Mucosa of descending colon (tissue), 3 donors: ENCODE results near the gene MAPT. TPM values are rescaled to one million over a fixed set of nuclear protein-coding genes. Genes with fewer than 3 reads are reported as not detected.
"Not testable (repeated sequence)": the region's sequence is repeated elsewhere in the genome, so short reads cannot be mapped to it uniquely, and the experiment has no call there.

Experiments used
- ATAC-seq: fragments of 200-7000 bp; cut with Tn5 transposase; one replicate; pipeline ENCODE4 v1.9.1; 2020; ENCODE audit warnings: mild to moderate bottlenecking, moderate library complexity
- DNase-seq, 3 donors: peaks; one replicate each; pipeline ENCODE4 v3.0.0-alpha.2; 2020
- H3K36me3 ChIP-seq: fragments of 200-600 bp; one replicate; pipeline ENCODE4 v1.8.0; 2021; ENCODE audit warnings: low read depth, mild to moderate bottlenecking
- H3K4me1 ChIP-seq: fragments of 200-600 bp; one replicate; pipeline ENCODE4 v1.8.0; 2021; ENCODE audit warnings: low read depth, mild to moderate bottlenecking
- H3K4me3 ChIP-seq: fragments of 200-600 bp; one replicate; pipeline ENCODE4 v1.8.0; 2021; ENCODE audit warnings: mild to moderate bottlenecking
- H3K9me3 ChIP-seq: fragments of 200-600 bp; one replicate; pipeline ENCODE4 v1.8.0; 2021; ENCODE audit warnings: mild to moderate bottlenecking
- intact Hi-C, 2 donors: fragments of 100-400 bp; cut with DNase I in 1 of 2; cut with micrococcal nuclease in 1 of 2; formaldehyde crosslinking; loops; one replicate each; pipeline versions ENCODE4 v1.11.0 to v1.11.1; 2022; cut with DNase I, micrococcal nuclease
- total RNA-seq, 3 donors: library from RNA; stranded (reverse); fragmentation: NEBNext Ultra II Directional in 2 of 3; extraction: Animal tissue kit (Norgen Biotek cat#: 25700) in 2 of 3; gene quantifications; one replicate each; pipeline versions ENCODE4 v1.2.1 to v1.2.4, GENCODE V29; 2021 to 2023
- TF ChIP-seq, protein P1 (sequence below): fragments of 200-600 bp; IDR thresholded peaks from one replicate; pipeline ENCODE4 v1.8.0; 2022; ENCODE audit warnings: antibody characterized with exemption, mild to moderate bottlenecking
- donor health status: DM: no; HTN: no; CAD: no; lungs with moderate emphysema.
- donor health status: DM: no; HTN: no; CAD: no.
- donor health status: DM: no; HTN: yes; CAD: no.

The MAPT gene
- total RNA-seq, 3 donors from 2014 or later = 0.72 to 61.5 (median 1.4) TPM

DNA sequence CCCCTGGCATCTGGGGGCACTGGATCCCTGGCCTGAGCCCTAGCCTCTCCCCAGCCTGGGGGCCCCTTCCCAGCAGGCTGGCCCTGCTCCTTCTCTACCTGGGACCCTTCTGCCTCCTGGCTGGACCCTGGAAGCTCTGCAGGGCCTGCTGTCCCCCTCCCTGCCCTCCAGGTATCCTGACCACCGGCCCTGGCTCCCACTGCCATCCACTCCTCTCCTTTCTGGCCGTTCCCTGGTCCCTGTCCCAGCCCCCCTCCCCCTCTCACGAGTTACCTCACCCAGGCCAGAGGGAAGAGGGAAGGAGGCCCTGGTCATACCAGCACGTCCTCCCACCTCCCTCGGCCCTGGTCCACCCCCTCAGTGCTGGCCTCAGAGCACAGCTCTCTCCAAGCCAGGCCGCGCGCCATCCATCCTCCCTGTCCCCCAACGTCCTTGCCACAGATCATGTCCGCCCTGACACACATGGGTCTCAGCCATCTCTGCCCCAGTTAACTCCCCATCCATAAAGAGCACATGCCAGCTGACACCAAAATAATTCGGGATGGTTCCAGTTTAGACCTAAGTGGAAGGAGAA lies 118.2 kb downstream of the MAPT start:
- Histone ChIP-seq H3K36me3 (no peaks in the 10 kb centered on the region), H3K9me3 (no peaks in the 10 kb centered on the region), H3K4me3 (no peak overlapping the region), H3K4me1 (no peaks in the 10 kb centered on the region)
- intact Hi-C loops = no loop called here
- DNase-seq (peak in 1 of 3 donors; percentile 33), ATAC-seq (no peak)
- TF ChIP-seq, protein P1, sequence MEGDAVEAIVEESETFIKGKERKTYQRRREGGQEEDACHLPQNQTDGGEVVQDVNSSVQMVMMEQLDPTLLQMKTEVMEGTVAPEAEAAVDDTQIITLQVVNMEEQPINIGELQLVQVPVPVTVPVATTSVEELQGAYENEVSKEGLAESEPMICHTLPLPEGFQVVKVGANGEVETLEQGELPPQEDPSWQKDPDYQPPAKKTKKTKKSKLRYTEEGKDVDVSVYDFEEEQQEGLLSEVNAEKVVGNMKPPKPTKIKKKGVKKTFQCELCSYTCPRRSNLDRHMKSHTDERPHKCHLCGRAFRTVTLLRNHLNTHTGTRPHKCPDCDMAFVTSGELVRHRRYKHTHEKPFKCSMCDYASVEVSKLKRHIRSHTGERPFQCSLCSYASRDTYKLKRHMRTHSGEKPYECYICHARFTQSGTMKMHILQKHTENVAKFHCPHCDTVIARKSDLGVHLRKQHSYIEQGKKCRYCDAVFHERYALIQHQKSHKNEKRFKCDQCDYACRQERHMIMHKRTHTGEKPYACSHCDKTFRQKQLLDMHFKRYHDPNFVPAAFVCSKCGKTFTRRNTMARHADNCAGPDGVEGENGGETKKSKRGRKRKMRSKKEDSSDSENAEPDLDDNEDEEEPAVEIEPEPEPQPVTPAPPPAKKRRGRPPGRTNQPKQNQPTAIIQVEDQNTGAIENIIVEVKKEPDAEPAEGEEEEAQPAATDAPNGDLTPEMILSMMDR = no peak

- intact Hi-C loops = no loop called here
- Histone ChIP-seq H3K4me3 (no peak overlapping the region), H3K4me1 (no peaks in the 10 kb centered on the region), H3K9me3 (no peaks in the 10 kb centered on the region), H3K36me3 (no peaks in the 10 kb centered on the region)
- TF ChIP-seq, protein P1 = no peak
- ATAC-seq = no peak
- DNase-seq = peak in 1 of 3 donors; percentile 33
These were observed 118.8 kb downstream of the MAPT start for GRCh38 chr17:46013127-46013501.

- intact Hi-C loops = no loop called here
- H3K4me1 ChIP-seq = no peaks in the 10 kb centered on the region
- peak in 1 of 3 donors; percentile 12 for DNase-seq
- H3K9me3 ChIP-seq = no peaks in the 10 kb centered on the region
- no peak overlapping the region for H3K4me3 ChIP-seq
- no peak for ATAC-seq
- TF ChIP-seq, protein P1 = no peak
- H3K36me3 ChIP-seq = no peaks in the 10 kb centered on the region
These were observed 119.3 kb downstream of the MAPT start for GRCh38 chr17:46013502-46014165.

GRCh38 chr17:46019408-46019925 lies 125.1 kb downstream of the MAPT start:
- H3K4me1 ChIP-seq, H3K36me3 ChIP-seq, H3K9me3 ChIP-seq, H3K4me3 ChIP-seq, ATAC-seq, intact Hi-C loops: not testable (repeated sequence)
- peak in 1 of 3 donors; percentile 6 for DNase-seq

DNA sequence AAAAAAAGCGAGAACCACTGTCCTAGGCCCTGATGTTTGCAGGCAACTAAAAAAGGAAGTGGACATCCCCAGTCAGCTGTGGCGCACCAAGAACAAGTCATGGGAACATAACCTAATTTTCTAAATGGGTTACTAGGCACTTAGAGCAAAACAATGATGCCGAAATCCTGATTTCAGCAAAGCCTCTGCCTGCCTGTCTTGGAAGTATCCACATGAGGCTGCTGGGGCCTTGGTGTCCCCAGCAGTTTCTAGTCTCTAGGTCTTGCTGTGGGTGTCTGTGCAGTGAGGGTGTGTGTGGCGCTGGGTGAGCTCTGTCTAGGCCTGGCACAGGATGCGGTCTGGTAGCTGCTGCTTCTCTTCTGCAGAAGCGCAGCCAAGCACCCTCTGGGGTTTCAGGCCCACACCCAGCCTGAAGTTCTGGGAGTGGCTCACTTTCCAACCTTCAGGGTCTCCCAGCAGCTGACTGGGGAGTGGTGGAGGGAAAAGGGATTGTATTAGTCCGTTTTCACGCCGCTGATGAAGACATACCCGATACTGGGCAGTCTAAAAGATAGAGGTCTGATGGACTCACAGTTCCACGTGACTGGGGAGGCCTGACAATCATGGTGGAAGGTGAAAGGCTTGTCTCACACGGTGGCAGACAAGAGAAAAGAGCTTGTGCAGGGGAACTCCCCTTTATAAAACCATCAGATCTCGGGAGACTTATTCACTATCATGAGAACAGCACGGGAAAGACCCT lies 125.8 kb downstream of the MAPT start:
- peak in 1 of 3 donors; percentile 73 for DNase-seq
- TF ChIP-seq, protein P1 = no peak
- H3K36me3 ChIP-seq = no peaks in the 10 kb centered on the region
- no peak overlapping the region for H3K4me3 ChIP-seq
- intact Hi-C loops = no loop called here
- H3K4me1 ChIP-seq = no peaks in the 10 kb centered on the region
- peak; percentile 86 for ATAC-seq
- H3K9me3 ChIP-seq = no peaks in the 10 kb centered on the region

DNA sequence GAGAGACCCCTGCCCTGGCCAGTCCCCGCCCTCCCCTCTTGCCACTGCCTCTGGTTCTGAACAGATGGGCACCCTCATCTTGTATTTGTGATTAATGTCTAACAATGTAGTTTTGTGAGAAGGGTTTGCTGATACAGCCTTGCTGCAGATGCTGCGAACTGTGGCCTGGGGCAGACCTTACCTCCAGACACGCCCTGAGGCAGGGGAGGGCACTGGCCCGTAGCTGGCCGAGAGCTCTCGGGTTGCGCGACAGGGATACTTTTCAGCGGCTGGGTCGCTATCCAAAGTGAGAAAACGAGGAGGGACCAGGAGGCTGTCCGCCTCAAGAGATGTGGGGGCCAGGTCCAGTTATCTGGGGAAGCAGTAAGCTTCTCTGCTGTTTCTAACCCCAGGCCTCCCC lies 126.6 kb downstream of the MAPT start:
- Histone ChIP-seq H3K36me3 (no peaks in the 10 kb centered on the region), H3K4me1 (no peaks in the 10 kb centered on the region), H3K9me3 (no peaks in the 10 kb centered on the region), H3K4me3 (no peak overlapping the region)
- ATAC-seq (no peak), DNase-seq (no peak)
- TF ChIP-seq, protein P1 = no peak
- intact Hi-C loops = no loop called here

- H3K4me3 ChIP-seq, H3K36me3 ChIP-seq, intact Hi-C loops, DNase-seq, ATAC-seq, H3K4me1 ChIP-seq, H3K9me3 ChIP-seq: not testable (repeated sequence)
These were observed 129.0 kb downstream of the MAPT start for GRCh38 chr17:46023366-46023765.
